Stimulated activated CD8-positive, alpha-beta memory T cell treated with anti-CD3 and anti-CD28 coated beads, Interleukin-12 subunit alpha, Interleukin-12 subunit beta, amount 100 ng/mL, for 1 hour (primary cell): ENCODE data around the gene SMURF1.

Experiments used
- DNase-seq: peaks from one replicate; pipeline ENCODE4 v3.0.0-alpha.2; 2020; ENCODE audit warnings: low read depth

SMURF1 gene

GRCh38 chr7:99004781-99005500, 139.0 kb downstream of the SMURF1 start:
- no peak for DNase-seq

DNA sequence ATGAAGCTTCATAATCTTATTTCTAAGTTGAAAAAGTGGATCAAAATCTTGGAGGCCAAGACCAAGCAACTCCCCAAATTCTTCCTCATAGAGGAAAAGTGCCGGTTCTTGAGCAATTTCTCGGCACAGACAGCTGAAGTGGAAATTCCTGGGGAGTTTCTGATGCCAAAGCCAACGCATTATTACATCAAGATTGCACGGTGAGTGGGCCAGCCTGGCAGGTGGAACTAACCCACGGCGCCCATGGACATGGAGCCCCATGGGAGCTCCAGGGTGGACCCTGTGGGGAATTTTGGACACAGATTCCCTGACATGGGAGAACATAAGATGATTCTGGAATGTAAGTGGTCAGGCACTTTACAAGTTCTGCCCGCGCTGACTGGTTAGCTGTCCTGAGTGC, 139.7 kb downstream of the SMURF1 start:
- DNase-seq, result no peak

GRCh38 chr7:99003419-99003818, 140.5 kb downstream of the SMURF1 start:
- DNase-seq, result no peak

GRCh38 chr7:99002827-99003212, 141.1 kb downstream of the SMURF1 start:
- no peak for DNase-seq

- no peak for DNase-seq
Observed at GRCh38 chr7:99002148-99002826, 141.6 kb downstream of the SMURF1 start.

- no peak for DNase-seq
Observed at GRCh38 chr7:99001482-99002147, 142.3 kb downstream of the SMURF1 start.

- DNase-seq, result no peak
Observed at GRCh38 chr7:99000904-99001465, 142.9 kb downstream of the SMURF1 start.

DNA sequence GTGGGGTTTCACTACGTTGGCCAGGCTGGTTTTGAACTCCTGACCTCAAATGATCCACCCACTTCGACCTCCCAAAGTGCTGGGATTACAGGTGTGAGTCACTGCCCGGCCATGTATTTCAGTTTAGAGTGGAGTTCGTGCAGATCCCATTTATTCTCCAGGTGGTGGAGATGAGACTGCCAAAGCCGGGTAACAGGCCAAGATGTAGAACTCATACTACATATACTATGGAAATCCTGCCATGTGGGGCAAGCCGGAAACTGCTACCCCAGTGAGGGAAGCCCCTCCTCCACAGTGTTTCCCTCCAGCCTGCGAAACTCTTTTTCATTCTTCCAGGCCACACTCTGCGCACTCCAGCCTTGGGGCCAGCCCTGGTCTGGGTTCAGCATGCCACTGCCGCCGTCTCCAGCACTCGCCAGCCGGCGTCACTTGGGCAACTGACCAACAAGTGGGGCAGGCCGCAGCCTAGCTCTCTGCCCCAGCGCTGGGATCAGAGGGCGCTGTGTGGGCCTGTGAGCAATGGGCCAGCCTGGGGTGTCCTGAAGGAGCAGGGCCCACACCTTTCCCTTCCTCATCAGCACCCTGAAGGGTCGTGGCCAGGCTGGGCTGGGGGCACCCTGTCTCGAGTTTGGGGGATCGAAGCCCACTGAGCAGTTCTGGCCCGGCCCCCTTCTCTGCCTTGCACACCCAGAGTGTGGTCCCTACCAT, 143.6 kb downstream of the SMURF1 start:
- DNase-seq, result no peak

DNA sequence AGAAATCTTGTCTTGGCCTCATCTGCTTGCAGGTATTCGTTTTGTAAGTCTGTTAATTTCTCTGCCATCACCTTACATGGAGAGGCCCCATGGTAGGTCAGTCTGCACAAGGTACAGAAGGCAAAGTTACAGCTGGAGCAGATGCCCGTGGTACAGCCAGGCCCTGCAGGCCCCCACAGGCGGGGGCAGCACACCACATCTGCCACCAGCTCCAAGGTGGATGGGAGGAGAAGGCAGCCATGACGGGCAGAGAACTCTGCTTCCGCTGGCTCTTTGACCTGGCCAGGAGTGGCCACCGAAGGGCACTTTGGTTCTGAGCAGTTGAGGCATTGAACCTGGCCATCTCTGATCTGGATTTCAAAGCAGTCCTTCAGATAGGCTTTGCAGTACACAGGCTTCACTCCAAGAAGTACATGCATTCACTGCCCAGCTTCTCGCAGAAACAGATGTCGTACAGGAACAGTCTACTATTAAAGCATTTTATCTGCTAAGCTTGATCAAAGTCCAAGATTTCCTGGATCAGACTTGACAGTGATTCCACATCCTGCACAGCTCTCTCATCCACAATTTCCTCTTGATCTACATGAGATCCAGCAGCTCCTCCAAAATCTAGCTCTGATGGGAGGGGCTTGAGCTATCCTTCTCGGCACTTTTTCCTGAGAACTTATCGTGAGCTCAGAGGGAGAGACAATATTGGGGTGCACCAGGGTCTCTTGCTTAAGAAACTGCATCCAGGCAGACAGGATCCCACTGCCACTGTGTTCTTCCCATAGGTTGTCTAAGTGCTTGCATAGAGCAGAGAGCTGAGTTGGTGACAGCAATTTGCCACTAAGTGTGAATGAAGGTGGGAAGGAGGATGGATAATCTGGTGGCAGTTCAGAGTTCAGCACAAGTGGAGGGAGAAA, 144.8 kb downstream of the SMURF1 start:
- DNase-seq, result no peak

DNA sequence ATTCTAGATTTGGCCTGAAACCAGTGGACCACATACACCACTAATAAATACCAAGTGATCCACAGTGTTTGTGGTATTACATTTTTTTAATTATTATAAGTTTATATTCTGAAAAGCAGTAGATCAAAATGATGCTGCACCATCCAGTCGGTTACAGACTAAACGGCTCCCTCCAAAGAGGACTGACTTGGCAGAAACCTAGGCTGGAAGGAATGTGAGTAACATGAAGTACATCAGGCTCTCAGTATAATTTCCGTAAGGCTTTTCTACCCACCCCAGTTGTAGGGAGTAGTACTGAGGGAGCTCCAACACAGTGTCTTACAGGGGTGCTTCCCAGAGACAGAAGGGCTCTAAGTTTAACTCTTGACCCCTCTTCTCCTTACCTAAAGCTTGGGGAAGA, 146.1 kb downstream of the SMURF1 start:
- DNase-seq, result no peak

DNA sequence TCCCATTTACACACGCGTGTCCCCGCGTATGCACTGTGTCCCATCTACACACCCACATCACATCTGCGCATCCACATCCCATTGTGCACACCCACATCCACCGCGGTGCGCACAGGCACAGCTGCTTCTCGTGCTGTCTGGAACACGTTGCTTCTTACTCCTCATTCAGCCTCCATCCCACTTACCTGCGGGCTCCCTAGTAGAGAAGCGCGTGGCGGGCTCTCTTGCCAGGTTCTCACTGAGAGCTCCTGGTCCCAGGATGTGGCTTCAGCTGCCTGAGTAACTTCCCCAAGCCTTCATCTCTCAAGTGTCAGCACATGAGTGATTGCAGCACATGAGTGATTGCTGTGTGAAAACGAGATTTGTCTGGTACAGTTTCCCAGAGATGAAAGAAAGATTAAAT, 147.8 kb downstream of the SMURF1 start:
- DNase-seq, result no peak

DNA sequence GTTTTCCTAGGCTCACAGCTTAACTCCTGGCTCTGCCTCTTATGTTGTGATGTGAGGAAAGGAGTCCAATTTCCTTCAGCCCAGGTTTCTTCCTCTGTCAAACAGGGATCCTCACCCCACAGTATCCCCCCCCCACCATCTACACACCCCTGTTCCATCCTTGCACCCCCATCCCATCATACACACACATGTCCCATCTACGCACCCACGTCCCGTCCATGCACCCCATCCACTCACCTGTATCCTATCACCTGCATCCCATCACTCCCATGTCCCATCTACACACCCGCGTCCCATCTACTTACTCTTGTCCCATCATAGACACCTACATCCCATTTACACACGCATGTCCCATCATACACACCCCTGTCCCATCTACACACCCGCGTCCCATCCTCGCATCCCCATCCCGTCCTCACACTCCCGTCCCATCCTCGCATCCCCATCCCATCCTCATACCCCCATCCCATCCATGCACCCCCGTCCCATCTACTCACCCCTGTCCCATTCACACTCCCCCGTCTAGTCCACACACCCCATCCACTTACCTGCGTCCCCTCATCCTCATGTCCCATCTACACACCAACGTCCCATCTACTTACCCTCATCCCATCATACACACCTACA, 148.3 kb downstream of the SMURF1 start:
- no peak for DNase-seq

- no peak for DNase-seq
Observed at GRCh38 chr7:98995111-98995510, 148.8 kb downstream of the SMURF1 start.

DNA sequence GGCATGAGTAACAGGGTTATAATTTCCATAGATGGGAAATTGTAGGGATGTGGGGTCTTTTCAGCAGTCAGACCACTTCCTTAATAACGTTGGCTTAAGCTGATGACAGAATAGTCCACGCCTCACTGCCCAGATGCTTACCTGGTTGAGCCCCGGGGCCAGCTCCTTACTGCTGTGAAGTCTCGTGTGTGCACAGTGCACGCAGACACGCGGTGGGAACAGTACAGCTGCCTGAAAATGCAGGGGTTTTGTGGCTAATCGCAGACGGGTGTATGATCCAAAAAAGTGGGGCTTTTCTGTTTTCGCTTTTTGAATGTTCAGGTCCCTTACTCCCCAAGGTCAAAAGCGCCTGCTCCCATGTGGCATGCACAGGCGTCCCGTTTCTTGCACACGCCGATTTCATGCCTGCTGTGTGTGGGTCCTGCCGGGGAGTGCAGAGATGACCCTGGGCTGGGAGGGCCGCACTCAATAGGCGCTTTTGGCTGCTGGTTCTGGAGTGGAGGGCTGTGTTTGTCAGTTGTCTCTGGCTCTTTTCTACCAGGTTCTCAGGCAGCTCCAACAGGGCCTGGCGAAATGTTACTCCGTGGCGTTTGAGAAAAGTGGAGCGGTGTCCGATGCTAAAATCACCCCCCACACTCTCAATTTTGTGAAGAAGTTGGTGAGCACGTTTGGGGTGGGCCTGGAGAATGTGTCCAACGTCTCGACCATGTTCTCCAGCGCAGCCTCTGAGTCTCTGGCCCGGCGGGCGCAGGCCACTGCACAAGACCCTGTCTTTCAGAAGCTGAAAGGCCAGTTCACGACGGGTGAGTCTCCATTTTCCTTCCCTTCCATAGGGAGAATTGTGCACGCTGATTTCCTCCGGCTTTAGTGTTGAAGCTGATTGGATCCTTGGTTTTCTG, 149.6 kb downstream of the SMURF1 start:
- no peak for DNase-seq

DNA sequence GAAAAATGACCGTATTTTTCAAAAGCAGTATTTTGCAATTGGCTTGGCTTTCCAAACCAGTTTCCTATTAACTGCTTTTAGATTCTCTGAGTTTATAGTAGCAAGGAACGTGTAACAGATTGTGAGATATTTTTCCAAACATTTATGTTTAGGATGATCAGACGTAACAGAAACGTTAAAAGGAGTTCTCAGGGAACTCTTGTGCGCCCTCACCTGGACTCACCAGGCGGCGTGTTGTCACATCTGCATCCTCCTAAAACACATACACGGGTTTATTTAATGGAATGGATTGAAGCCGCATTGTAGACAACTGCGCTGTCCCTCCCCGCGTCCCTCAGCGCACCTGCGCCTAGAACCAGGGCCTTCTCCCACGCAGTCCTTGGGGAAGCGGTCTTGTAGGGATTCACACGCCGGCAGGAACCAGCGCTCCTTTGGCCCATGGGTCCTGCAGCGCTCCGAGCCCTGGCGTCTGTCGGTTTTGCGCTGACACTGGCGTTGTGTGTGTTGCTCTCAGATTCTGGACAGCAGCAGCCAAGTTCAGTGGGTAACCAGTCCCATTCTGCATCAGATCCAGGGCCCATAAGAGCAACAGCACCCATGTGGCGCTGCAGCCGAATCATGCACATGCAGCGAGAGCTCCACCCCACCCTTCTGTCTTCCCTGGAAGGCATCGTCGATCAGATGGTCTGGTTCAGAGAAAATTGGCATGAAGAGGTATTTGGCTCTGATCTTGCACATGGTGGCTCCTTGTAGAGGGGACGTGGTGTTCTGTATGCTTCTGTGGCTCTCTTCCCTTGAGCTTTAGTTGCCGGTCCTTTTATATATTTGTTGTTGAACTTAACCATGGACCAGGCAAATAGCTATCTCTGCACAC, 150.6 kb downstream of the SMURF1 start:
- no peak for DNase-seq

DNA sequence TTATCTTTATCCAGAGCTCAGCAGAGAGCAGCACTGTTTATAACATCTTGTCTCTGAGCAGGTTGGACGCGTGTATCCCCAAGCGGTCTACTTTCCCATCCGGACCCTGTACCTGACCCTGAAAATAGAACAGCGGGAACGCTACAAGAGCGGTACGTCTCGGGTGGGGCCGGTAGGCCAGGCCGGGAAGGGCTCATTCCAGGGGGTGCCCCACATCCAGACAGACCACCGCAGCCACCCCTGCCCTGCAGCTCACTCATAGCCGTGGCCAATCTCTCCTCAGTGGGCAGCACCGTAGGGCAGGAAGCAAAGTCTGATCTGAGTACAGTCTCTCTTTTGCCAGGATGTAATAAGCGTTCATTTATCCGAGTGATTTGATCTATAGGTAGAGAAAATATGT, 151.8 kb downstream of the SMURF1 start:
- DNase-seq, result no peak

- DNase-seq, result no peak
Observed at GRCh38 chr7:98991141-98991540, 152.8 kb downstream of the SMURF1 start.

DNA sequence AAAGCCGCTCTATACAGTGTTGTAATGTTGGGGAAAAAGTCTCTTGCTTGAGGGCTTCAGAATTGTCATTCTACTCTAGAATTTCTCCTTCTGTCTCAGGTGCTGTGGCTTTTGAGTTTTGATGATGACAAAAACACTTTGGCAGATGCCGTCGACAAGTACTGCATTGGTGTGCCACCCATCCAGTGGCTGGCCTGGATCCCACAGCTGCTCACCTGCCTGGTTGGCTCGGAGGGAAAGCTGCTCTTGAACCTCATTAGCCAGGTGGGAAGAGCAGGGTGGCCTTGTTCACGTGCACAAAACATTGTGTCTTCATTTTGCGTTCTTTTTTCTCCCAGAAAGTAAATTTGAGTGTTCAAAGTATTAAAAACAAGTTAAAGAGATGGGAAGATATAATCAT, 153.6 kb downstream of the SMURF1 start:
- no peak for DNase-seq

DNA sequence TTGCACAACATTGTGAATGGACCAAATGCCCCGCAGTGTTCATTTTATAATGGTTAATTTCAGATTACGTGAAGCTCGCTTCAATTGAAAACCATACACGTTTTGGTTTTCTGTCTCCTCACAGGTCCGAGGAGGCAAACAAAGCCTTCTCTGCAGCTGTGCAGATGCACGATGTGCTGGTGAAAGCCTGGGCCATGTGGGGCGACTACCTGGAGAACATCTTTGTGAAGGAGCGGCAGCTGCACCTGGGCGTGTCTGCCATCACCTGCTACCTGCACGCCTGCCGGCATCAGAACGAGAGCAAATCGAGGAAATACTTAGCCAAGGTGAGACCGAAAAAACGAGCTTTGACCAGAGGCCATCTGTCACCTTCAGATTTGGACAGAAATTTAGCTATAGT, 155.3 kb downstream of the SMURF1 start:
- no peak for DNase-seq
